Mesendoderm (in vitro differentiated cells): ENCODE data around the gene PMP22.
"Not testable (repeated sequence)": the region's sequence is repeated elsewhere in the genome, so short reads cannot be mapped to it uniquely, and the experiment has no call there.

Experiments
- DNase-seq: peaks from one replicate; pipeline ENCODE4 v3.0.0; 2013
- H2AK5ac ChIP-seq: 2 replicates; pipeline ENCODE4 v1.6.1; 2013; ENCODE audit warnings: low read length, inconsistent platforms
- H2BK120ac ChIP-seq: 2 replicates; pipeline ENCODE4 v1.6.1; 2013; ENCODE audit warnings: low read depth, mild to moderate bottlenecking, low read length, moderate library complexity, mixed read lengths
- H2BK15ac ChIP-seq: replicated peaks from 2 replicates; pipeline ENCODE4 v1.6.1; 2013; ENCODE audit warnings: low read depth, mild to moderate bottlenecking, moderate library complexity
- H2BK5ac ChIP-seq: 2 replicates; pipeline ENCODE4 v1.6.1; 2013; ENCODE audit warnings: low read length, inconsistent platforms
- H3K18ac ChIP-seq: 2 replicates; pipeline ENCODE4 v1.6.1; 2013; ENCODE audit warnings: mild to moderate bottlenecking, low read length, mixed read lengths
- H3K23ac ChIP-seq: one replicate; pipeline ENCODE4 v1.6.1; 2013; ENCODE audit warnings: low read length
- H3K27ac ChIP-seq: 2 replicates; pipeline ENCODE4 v1.5.1; 2013; ENCODE audit warnings: low read depth, mild to moderate bottlenecking, inconsistent platforms, low read length, moderate library complexity
- H3K27me3 ChIP-seq: 2 replicates; pipeline ENCODE4 v1.6.1; 2013; ENCODE audit warnings: low read length, control low read depth, mild to moderate bottlenecking, inconsistent platforms; ENCODE audit not compliant: insufficient read depth, poor library complexity
- H3K36me3 ChIP-seq: 2 replicates; pipeline ENCODE4 v1.6.1; 2013; ENCODE audit warnings: low read length, inconsistent platforms; ENCODE audit not compliant: control insufficient read depth, insufficient read depth
- H3K4ac ChIP-seq: one replicate; pipeline ENCODE4 v1.6.1; 2013; ENCODE audit warnings: low read depth, mild to moderate bottlenecking, low read length, moderate library complexity
- H3K4me1 ChIP-seq: 2 replicates; pipeline ENCODE4 v1.6.1; 2013; ENCODE audit warnings: low read depth, low read length, inconsistent platforms; ENCODE audit not compliant: control insufficient read depth
- H3K4me2 ChIP-seq: 2 replicates; pipeline ENCODE4 v1.6.1; 2013; ENCODE audit warnings: low read length
- H3K4me3 ChIP-seq: 2 replicates; pipeline ENCODE4 v1.5.1; 2013; ENCODE audit warnings: mild to moderate bottlenecking, low read length
- H3K56ac ChIP-seq: one replicate; pipeline ENCODE4 v1.6.1; 2013; ENCODE audit warnings: low read length
- H3K79me1 ChIP-seq: 2 replicates; pipeline ENCODE4 v1.6.1; 2013; ENCODE audit warnings: low read length, inconsistent platforms
- H3K79me2 ChIP-seq: 2 replicates; pipeline ENCODE4 v1.6.1; 2013; ENCODE audit warnings: mild to moderate bottlenecking, low read length; ENCODE audit not compliant: control insufficient read depth, insufficient read depth
- H3K9ac ChIP-seq: 2 replicates; pipeline ENCODE4 v1.6.1; 2013; ENCODE audit warnings: low read length, inconsistent platforms
- H4K5ac ChIP-seq: one replicate; pipeline ENCODE4 v1.6.1; 2013; ENCODE audit warnings: low read length
- H4K8ac ChIP-seq: one replicate; pipeline ENCODE4 v1.6.1; 2013; ENCODE audit warnings: low read depth, mild to moderate bottlenecking, control low read depth, low read length, moderate library complexity
- WGBS: extraction: QIAGEN DNeasy Blood & Tissue Kit; methylation state at CpG from one replicate; pipeline ENCODE4 v1.1.7; 2013; ENCODE audit warnings: low lambda C conversion rate, missing lambda C conversion rate; ENCODE audit not compliant: insufficient coverage; ENCODE audit errors: extremely low coverage; 5-methylcytosine and 5-hydroxymethylcytosine counted together

PMP22 gene

GRCh38 chr17:15231851-15232516 lies 33.1 kb downstream of the PMP22 start:
- H3K23ac ChIP-seq, result no peak overlapping the region
- H3K27ac ChIP-seq, result no peak overlapping the region
- no peak overlapping the region for H3K4me2 ChIP-seq
- H2AK5ac ChIP-seq, result no peak overlapping the region
- H3K36me3 ChIP-seq, result no peaks in the 10 kb centered on the region
- peaks cover 2% of the 10 kb centered on the region for H3K4me1 ChIP-seq
- H3K9ac ChIP-seq, result no peak overlapping the region
- H2BK120ac ChIP-seq, result no peak overlapping the region
- peak; percentile 50 for DNase-seq
- H2BK5ac ChIP-seq, result no peak overlapping the region
- H4K5ac ChIP-seq, result no peak overlapping the region
- H3K79me1 ChIP-seq, result no peaks in the 10 kb centered on the region
- no peak overlapping the region for H3K4me3 ChIP-seq
- WGBS, result no CpG with 5 or more reads among the region's 12 CpGs
- no peak overlapping the region for H4K8ac ChIP-seq
- H2BK15ac ChIP-seq, result no peak overlapping the region
- no peaks in the 10 kb centered on the region for H3K27me3 ChIP-seq
- H3K18ac ChIP-seq, result no peak overlapping the region
- H3K56ac ChIP-seq, result no peak overlapping the region
- H3K4ac ChIP-seq, result no peak overlapping the region
- no peaks in the 10 kb centered on the region for H3K79me2 ChIP-seq

- Histone ChIP-seq H3K4me3 (no peak overlapping the region), H3K36me3 (no peaks in the 10 kb centered on the region), H3K18ac (no peak overlapping the region), H2BK120ac (no peak overlapping the region), H3K4ac (no peak overlapping the region), H2AK5ac (no peak overlapping the region), H3K27me3 (no peaks in the 10 kb centered on the region), H2BK15ac (no peak overlapping the region), H2BK5ac (no peak overlapping the region), H3K79me1 (no peaks in the 10 kb centered on the region), H4K8ac (no peak overlapping the region), H4K5ac (no peak overlapping the region), H3K79me2 (no peaks in the 10 kb centered on the region), H3K56ac (no peak overlapping the region), H3K23ac (no peak overlapping the region), H3K4me1 (peaks cover 2% of the 10 kb centered on the region), H3K27ac (no peak overlapping the region), H3K4me2 (no peak overlapping the region), H3K9ac (no peak overlapping the region)
- WGBS, result no CpG with 5 or more reads among the region's 18 CpGs
- DNase-seq, result no peak
Observed at GRCh38 chr17:15230866-15231265, 34.3 kb downstream of the PMP22 start.

- not testable (repeated sequence) for H3K4ac ChIP-seq, H3K4me1 ChIP-seq, H4K8ac ChIP-seq, H3K36me3 ChIP-seq, DNase-seq, H2BK15ac ChIP-seq, H2AK5ac ChIP-seq, H3K18ac ChIP-seq, H3K79me2 ChIP-seq, H3K79me1 ChIP-seq, H3K23ac ChIP-seq, H4K5ac ChIP-seq, H2BK5ac ChIP-seq, H3K4me2 ChIP-seq, H2BK120ac ChIP-seq, H3K27me3 ChIP-seq, H3K9ac ChIP-seq, H3K27ac ChIP-seq, H3K4me3 ChIP-seq, H3K56ac ChIP-seq
- WGBS, result no CpG with 5 or more reads among the region's 3 CpGs
Observed at GRCh38 chr17:15221827-15222226, 43.3 kb downstream of the PMP22 start.

GRCh38 chr17:15220785-15221184 lies 44.3 kb downstream of the PMP22 start:
- Histone ChIP-seq H3K79me1 (no peaks in the 10 kb centered on the region), H4K5ac (no peak overlapping the region), H3K18ac (no peak overlapping the region), H3K56ac (no peak overlapping the region), H3K4ac (no peak overlapping the region), H3K23ac (no peak overlapping the region), H3K4me1 (no peaks in the 10 kb centered on the region), H3K4me2 (no peak overlapping the region), H2AK5ac (no peak overlapping the region), H2BK5ac (no peak overlapping the region), H3K36me3 (no peaks in the 10 kb centered on the region), H3K79me2 (no peaks in the 10 kb centered on the region), H3K9ac (no peak overlapping the region), H3K27ac (no peak overlapping the region), H3K4me3 (no peak overlapping the region), H3K27me3 (no peaks in the 10 kb centered on the region), H2BK120ac (no peak overlapping the region), H4K8ac (no peak overlapping the region), H2BK15ac (no peak overlapping the region)
- no peak for DNase-seq
- no CpG with 5 or more reads among the region's 2 CpGs for WGBS

GRCh38 chr17:15216481-15216880 lies 48.6 kb downstream of the PMP22 start:
- Histone ChIP-seq H3K4me2 (no peak overlapping the region), H4K5ac (no peak overlapping the region), H2BK15ac (no peak overlapping the region), H3K4ac (no peak overlapping the region), H2BK5ac (no peak overlapping the region), H3K56ac (no peak overlapping the region), H3K79me2 (no peaks in the 10 kb centered on the region), H3K4me1 (no peaks in the 10 kb centered on the region), H3K27ac (no peak overlapping the region), H3K23ac (no peak overlapping the region), H2BK120ac (no peak overlapping the region), H2AK5ac (no peak overlapping the region), H3K4me3 (no peak overlapping the region), H3K27me3 (no peaks in the 10 kb centered on the region), H3K9ac (no peak overlapping the region), H4K8ac (no peak overlapping the region), H3K79me1 (no peaks in the 10 kb centered on the region), H3K18ac (no peak overlapping the region), H3K36me3 (no peaks in the 10 kb centered on the region)
- no peak for DNase-seq
- no CpG with 5 or more reads among the region's 2 CpGs for WGBS
